WTC11 (cell line): ENCODE results near the gene KIAA2012. TPM values are rescaled to one million over a fixed set of nuclear protein-coding genes. Genes with fewer than 3 reads are reported as not detected.

Experiments used
- ATF1 ChIP-seq: sonication (generic); formaldehyde crosslinking; IDR thresholded peaks from 2 replicates; pipeline ENCODE4 v1.8.1; 2023; ENCODE audit warnings: mild to moderate bottlenecking, moderate library complexity, missing genetic modification reagents
- ATF6 ChIP-seq: sonication (generic); formaldehyde crosslinking; IDR thresholded peaks from 2 replicates; pipeline ENCODE4 v1.8.1; 2023; ENCODE audit warnings: mild to moderate bottlenecking, missing genetic modification reagents
- CBFB ChIP-seq: sonication (generic); formaldehyde crosslinking; IDR thresholded peaks from 2 replicates; pipeline ENCODE4 v1.8.1; 2022; ENCODE audit warnings: mild to moderate bottlenecking, low read depth, missing genetic modification reagents
- CDX4 ChIP-seq: fragments of 250-450 bp; sonication (Bioruptor Pico); IDR thresholded peaks from 2 replicates; pipeline ENCODE4 v1.9.0; 2021; ENCODE audit warnings: moderate library complexity, mild to moderate bottlenecking, inconsistent platforms, borderline replicate concordance
- CREM ChIP-seq: sonication (generic); formaldehyde crosslinking; IDR thresholded peaks from 2 replicates; pipeline ENCODE4 v1.8.1; 2022; ENCODE audit warnings: mild to moderate bottlenecking, missing genetic modification reagents, moderate library complexity
- FOXK1 ChIP-seq: sonication (generic); formaldehyde crosslinking; IDR thresholded peaks from 2 replicates; pipeline ENCODE4 v1.8.0; 2022; ENCODE audit warnings: mild to moderate bottlenecking, moderate library complexity, missing genetic modification reagents
- FOXP4 ChIP-seq: sonication (generic); formaldehyde crosslinking; IDR thresholded peaks from 2 replicates; pipeline ENCODE4 v1.8.0; 2022; ENCODE audit warnings: mild to moderate bottlenecking, missing genetic modification reagents
- GRHL2 ChIP-seq: fragments of 250-450 bp; sonication (Bioruptor Pico); IDR thresholded peaks from 2 replicates; pipeline ENCODE4 v1.8.0; 2022; ENCODE audit warnings: mild to moderate bottlenecking, moderate library complexity; ENCODE audit not compliant: insufficient replicate concordance, severe bottlenecking
- GTF2I ChIP-seq: fragments of 250-450 bp; sonication (Bioruptor Pico); conservative IDR thresholded peaks from 2 replicates; pipeline ENCODE4 v1.4.0; 2021; ENCODE audit warnings: mild to moderate bottlenecking
- IRF1 ChIP-seq: sonication (generic); formaldehyde crosslinking; IDR thresholded peaks from 2 replicates; pipeline ENCODE4 v1.8.0; 2023; ENCODE audit warnings: missing genetic modification reagents
- JUN ChIP-seq: sonication (generic); formaldehyde crosslinking; IDR thresholded peaks from 2 replicates; pipeline ENCODE4 v1.8.0; 2023; ENCODE audit warnings: mild to moderate bottlenecking, missing genetic modification reagents
- MLX ChIP-seq: sonication (generic); formaldehyde crosslinking; IDR thresholded peaks from 2 replicates; pipeline ENCODE4 v1.8.1; 2023; ENCODE audit warnings: mild to moderate bottlenecking, missing genetic modification reagents, moderate library complexity
- NFYB ChIP-seq: sonication (generic); formaldehyde crosslinking; conservative IDR thresholded peaks from 2 replicates; pipeline ENCODE4 v1.8.0; 2022; ENCODE audit warnings: low read depth, missing genetic modification reagents
- PREB ChIP-seq: sonication (generic); formaldehyde crosslinking; IDR thresholded peaks from 2 replicates; pipeline ENCODE4 v1.8.1; 2022; ENCODE audit warnings: mild to moderate bottlenecking, missing genetic modification reagents, moderate library complexity, borderline replicate concordance
- RORB ChIP-seq: fragments of 250-450 bp; sonication (Bioruptor Pico); IDR thresholded peaks from 2 replicates; pipeline ENCODE4 v1.9.0; 2021; ENCODE audit warnings: mild to moderate bottlenecking
- SP1 ChIP-seq: sonication (generic); formaldehyde crosslinking; conservative IDR thresholded peaks from 2 replicates; pipeline ENCODE4 v1.8.1; 2022; ENCODE audit warnings: missing genetic modification reagents
- TEAD4 ChIP-seq: sonication (generic); formaldehyde crosslinking; IDR thresholded peaks from 2 replicates; pipeline ENCODE4 v1.8.0; 2022; ENCODE audit warnings: mild to moderate bottlenecking, missing genetic modification reagents
- ZMAT4 ChIP-seq: fragments of 250-450 bp; sonication (Bioruptor Pico); IDR thresholded peaks from 2 replicates; pipeline ENCODE4 v1.9.0; 2021; ENCODE audit warnings: mild to moderate bottlenecking
- ZNF263 ChIP-seq: sonication (generic); formaldehyde crosslinking; IDR thresholded peaks from 2 replicates; pipeline ENCODE4 v1.8.1; 2022; ENCODE audit warnings: low read depth, mild to moderate bottlenecking, moderate library complexity, missing genetic modification reagents
- ZNF281 ChIP-seq: sonication (generic); formaldehyde crosslinking; IDR thresholded peaks from 2 replicates; pipeline ENCODE4 v1.8.0; 2023; ENCODE audit warnings: mild to moderate bottlenecking, missing genetic modification reagents
- ZNF416 ChIP-seq: fragments of 250-450 bp; sonication (Bioruptor Pico); IDR thresholded peaks from 2 replicates; pipeline ENCODE4 v1.9.0; 2021; ENCODE audit warnings: mild to moderate bottlenecking, inconsistent platforms
- ZSCAN18 ChIP-seq: fragments of 250-450 bp; sonication (Bioruptor Pico); IDR thresholded peaks from 2 replicates; pipeline ENCODE4 v2.1.2; 2022; ENCODE audit warnings: mild to moderate bottlenecking, moderate library complexity
- total RNA-seq: library from RNA; stranded (reverse); gene quantifications from 3 replicates; pipeline ENCODE4 v1.2.3, GENCODE V29; 2021

The KIAA2012 gene
- total RNA-seq, 1 experiment from 2014 or later: not detected

GRCh38 chr2:202033317-202034248, 39.5 kb upstream of the KIAA2012 start, which contains the start of gene FZD7 (continued):
- TF ChIP-seq FOXP4 (CRISPR knock-in tag) (0 out of 2 replicates have a peak, but pooled peaks have one; percentile 51), RORB (no peak), ATF1 (no peak), CDX4 (CRISPR knock-in tag) (no peak), JUN (CRISPR knock-in tag) (peak; percentile 12; the same call in 1 of the 2 replicates), CREM (CRISPR knock-in tag) (0 out of 2 replicates have a peak, but pooled peaks have one; percentile 22), PREB (CRISPR knock-in tag) (0 out of 2 replicates have a peak, but pooled peaks have one; percentile 20), ZNF263 (no peak), NFYB (CRISPR knock-in tag) (peak; percentile 55), ZNF416 (CRISPR knock-in tag) (no peak), IRF1 (CRISPR knock-in tag) (0 out of 2 replicates have a peak, but pooled peaks have one; percentile 56), ZNF281 (CRISPR knock-in tag) (no peak), ZSCAN18 (CRISPR knock-in tag) (no peak), FOXK1 (no peak), TEAD4 (CRISPR knock-in tag) (0 out of 2 replicates have a peak, but pooled peaks have one; percentile 13), CBFB (CRISPR knock-in tag) (no peak), MLX (no peak), ZMAT4 (CRISPR knock-in tag) (no peak), GRHL2 (no peak), ATF6 (CRISPR knock-in tag) (no peak), GTF2I (CRISPR knock-in tag) (no peak), SP1 (CRISPR knock-in tag) (peak; percentile 16; the same call in 1 of the 2 replicates)
